Measurements from ENCODE around the gene VWC2L. TPM values are rescaled to one million over a fixed set of nuclear protein-coding genes. Genes with fewer than 3 reads are reported as not detected.

Gene VWC2L
- total RNA-seq, 2 experiments from 2014 or later: not detected

DNA sequence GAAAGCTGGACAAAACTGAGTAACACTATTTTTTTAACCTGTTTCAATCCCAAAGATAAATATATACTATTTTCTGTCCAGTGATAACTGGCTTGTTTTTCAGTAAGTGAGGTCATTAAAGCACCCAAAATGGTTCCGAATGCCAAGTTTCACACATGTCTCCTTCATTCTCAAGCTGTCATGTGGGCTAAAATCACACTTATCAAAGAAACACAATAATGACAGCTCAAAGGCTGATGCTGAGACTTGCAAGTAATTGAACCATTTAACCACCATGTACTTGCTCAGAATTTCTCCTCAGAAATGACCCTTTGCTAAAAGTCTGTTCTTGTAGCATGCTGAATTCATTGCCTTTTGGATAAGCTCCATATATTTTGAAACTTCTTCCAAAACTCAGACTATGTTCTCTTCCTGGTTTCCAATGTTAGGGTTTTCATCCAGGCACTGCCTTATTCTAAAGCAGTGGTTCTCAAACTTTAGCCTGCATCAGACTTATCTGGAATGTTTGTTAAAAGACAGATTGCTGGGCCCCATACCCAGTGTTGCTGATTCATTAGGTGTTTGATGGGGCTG lies 149.8 kb downstream of the VWC2L start:
- Mint-ChIP-seq H3K36me3 (no peaks in the 10 kb centered on the region), H3K4me3 (no peak overlapping the region), H3K27me3 (no peaks in the 10 kb centered on the region), H3K27ac (no peak overlapping the region), H3K9me3 (no peaks in the 10 kb centered on the region), H3K4me1 (no peaks in the 10 kb centered on the region)
- no peak for DNase-seq
- POLR2A ChIA-PET: no interaction called here
- no peak for ATAC-seq (ENCODE audit: low read depth)

DNA sequence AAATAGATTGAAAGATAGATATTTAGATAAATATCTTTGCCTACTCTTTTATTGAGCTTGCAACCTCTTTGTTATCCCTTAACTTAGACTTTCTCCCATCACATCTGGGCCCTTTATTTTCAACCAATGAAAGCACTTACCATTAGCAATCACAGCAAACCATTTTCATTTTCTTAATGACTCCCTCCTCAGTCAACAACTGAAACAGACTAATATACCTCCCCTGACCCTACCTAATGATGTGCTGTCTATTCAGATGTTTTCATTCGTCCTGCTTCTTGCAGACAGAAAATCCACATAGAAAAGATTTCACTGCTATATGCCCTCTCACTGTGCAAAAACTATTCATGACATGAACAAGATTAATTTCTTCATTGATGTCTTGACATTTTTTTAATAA lies 154.4 kb downstream of the VWC2L start:
- H3K27ac Mint-ChIP-seq: no peak overlapping the region
- no peak overlapping the region for H3K4me3 Mint-ChIP-seq
- H3K27me3 Mint-ChIP-seq: peaks cover 5% of the 10 kb centered on the region
- ATAC-seq (ENCODE audit: low read depth) (no peak), DNase-seq (no peak)
- H3K36me3 Mint-ChIP-seq: no peaks in the 10 kb centered on the region
- H3K9me3 Mint-ChIP-seq: no peaks in the 10 kb centered on the region
- POLR2A ChIA-PET: no interaction called here
- no peaks in the 10 kb centered on the region for H3K4me1 Mint-ChIP-seq

DNA sequence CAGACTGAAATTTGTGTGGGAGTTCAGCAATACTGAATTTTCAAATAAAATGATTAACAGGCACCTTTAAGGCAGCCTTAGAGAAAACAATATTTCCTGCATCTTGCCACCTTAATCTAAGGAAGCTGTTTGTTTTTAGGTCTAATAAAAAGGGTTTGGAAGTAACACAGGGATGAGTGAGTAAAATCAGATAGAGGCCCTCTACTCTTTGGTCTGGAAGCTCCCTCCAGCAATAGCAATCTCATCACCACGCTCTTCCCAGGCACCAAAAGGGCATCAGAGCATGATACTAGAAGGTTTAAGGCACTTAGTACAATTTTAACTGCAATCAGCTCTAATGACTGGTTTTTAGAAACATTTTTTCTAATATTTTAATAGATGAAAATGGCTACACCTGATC lies 155.6 kb downstream of the VWC2L start:
- no peaks in the 10 kb centered on the region for H3K4me1 Mint-ChIP-seq
- POLR2A ChIA-PET: no interaction called here
- peaks cover 5% of the 10 kb centered on the region for H3K27me3 Mint-ChIP-seq
- no peak for ATAC-seq (ENCODE audit: low read depth)
- no peak overlapping the region for H3K4me3 Mint-ChIP-seq
- DNase-seq: no peak
- H3K9me3 Mint-ChIP-seq: no peaks in the 10 kb centered on the region
- H3K36me3 Mint-ChIP-seq: no peaks in the 10 kb centered on the region
- H3K27ac Mint-ChIP-seq: no peak overlapping the region

DNA sequence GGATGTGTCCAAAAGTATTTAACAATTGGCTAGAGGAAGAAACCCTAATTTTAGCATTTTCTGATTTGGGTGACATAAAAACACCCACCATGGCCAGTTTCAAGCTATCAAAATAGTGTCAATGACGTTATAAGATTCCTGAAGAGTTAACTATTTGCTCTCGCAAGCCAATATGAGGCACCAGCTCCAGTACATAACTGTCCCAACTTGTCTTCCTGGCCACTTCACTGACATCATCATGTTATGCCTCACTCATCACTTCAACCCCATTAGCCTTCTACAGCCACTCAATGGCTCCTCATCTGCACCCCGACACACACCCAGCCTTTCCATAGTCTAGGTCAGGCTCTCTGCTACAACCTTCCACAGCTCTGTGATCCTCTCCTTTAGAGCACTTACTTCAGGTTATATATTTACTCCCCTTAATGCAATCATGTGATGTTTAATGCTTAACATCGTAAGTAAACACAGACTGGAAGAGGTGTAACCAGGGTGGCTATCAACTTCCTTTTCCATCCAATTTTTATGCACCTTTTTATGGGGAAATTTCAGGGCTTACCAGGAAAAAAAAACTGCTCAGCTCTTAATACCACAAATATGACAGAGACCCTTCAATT lies 158.7 kb downstream of the VWC2L start:
- Mint-ChIP-seq H3K36me3 (no peaks in the 10 kb centered on the region), H3K4me3 (no peak overlapping the region), H3K27me3 (peaks cover 5% of the 10 kb centered on the region), H3K27ac (no peak overlapping the region), H3K4me1 (no peaks in the 10 kb centered on the region), H3K9me3 (no peaks in the 10 kb centered on the region)
- DNase-seq (no peak), ATAC-seq (ENCODE audit: low read depth) (no peak)
- POLR2A ChIA-PET: no interaction called here

DNA sequence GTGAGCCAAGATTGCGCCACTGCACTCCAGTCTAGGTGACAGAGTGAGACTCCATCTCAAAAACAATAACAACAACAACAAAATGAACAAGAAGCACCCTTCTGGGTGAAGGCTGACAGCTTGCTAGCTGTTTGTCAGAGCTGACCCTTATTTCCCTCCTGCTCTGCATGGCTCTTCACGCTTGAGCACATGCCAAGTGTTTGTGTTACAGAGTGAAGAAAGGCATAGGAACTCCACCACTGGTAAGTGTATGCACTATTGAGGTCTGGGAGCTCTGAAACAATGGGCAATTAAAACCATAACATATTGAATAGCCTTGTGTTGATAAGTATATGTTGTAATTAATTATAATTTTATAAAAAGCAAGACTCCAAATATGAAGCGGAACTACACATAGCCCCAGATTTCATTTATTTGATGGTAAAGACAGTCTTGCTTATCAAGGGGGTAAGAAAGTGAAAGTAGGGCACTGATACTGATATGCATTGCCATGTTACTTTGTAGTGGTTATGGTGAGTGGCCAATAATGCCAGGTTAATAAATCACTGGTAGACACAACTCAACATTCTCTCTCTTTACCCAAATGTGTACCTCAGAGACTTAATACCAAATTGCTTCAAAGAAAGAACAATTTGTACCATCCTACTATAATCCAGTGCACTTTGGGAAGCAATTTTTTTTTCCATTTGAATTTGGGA lies 163.4 kb downstream of the VWC2L start:
- no peaks in the 10 kb centered on the region for H3K36me3 Mint-ChIP-seq
- H3K9me3 Mint-ChIP-seq: no peaks in the 10 kb centered on the region
- no peak overlapping the region for H3K27ac Mint-ChIP-seq
- DNase-seq (no peak), ATAC-seq (ENCODE audit: low read depth) (no peak)
- H3K4me3 Mint-ChIP-seq: no peak overlapping the region
- POLR2A ChIA-PET: no interaction called here
- H3K27me3 Mint-ChIP-seq: peaks cover 10% of the 10 kb centered on the region
- H3K4me1 Mint-ChIP-seq: peaks cover 5% of the 10 kb centered on the region

DNA sequence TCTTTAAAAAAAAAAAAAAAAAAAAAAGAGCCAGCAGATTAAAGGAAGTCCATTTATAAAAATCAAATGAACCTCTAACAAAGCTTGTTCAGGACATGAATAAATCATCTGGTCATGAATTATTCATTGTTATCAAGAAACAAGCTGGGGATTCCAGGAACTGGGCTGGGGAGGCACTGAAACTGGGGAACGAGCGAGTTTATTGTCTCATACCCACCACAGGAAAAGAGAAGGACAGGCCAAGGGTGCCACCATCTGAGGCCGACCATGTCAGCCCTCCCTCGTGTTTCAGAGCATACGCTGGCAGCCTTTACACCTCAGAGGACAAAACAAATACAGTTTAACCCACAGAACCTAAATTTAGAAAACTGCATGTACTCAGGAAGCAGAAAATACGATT lies 164.2 kb downstream of the VWC2L start:
- Mint-ChIP-seq H3K27ac (no peak overlapping the region), H3K4me3 (no peak overlapping the region), H3K4me1 (peaks cover 5% of the 10 kb centered on the region), H3K36me3 (no peaks in the 10 kb centered on the region), H3K9me3 (no peaks in the 10 kb centered on the region), H3K27me3 (peaks cover 5% of the 10 kb centered on the region)
- POLR2A ChIA-PET: no interaction called here
- no peak for ATAC-seq (ENCODE audit: low read depth)
- no peak for DNase-seq

DNA sequence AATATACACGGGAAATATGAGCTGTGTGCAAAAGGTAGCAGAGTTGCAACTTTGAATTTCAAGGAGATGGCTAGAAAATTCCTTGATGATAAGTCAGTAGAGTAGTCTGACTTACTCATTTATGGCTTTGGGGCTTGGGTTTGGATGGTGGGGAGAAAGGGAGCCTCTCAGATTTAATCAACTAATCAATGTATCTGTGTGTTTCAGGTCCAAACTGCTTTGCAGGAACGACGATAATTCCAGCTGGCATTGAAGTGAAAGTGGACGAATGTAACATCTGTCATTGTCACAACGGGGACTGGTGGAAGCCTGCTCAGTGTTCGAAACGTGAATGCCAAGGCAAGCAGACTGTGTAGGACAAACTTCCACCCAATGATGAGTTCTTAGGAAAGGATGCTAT lies 164.6 kb downstream of the VWC2L start:
- ATAC-seq (ENCODE audit: low read depth): no peak
- no peak for DNase-seq
- POLR2A ChIA-PET: no interaction called here
- Mint-ChIP-seq H3K4me1 (peaks cover 5% of the 10 kb centered on the region), H3K9me3 (no peaks in the 10 kb centered on the region), H3K27ac (no peak overlapping the region), H3K4me3 (no peak overlapping the region), H3K36me3 (no peaks in the 10 kb centered on the region), H3K27me3 (peaks cover 5% of the 10 kb centered on the region)

DNA sequence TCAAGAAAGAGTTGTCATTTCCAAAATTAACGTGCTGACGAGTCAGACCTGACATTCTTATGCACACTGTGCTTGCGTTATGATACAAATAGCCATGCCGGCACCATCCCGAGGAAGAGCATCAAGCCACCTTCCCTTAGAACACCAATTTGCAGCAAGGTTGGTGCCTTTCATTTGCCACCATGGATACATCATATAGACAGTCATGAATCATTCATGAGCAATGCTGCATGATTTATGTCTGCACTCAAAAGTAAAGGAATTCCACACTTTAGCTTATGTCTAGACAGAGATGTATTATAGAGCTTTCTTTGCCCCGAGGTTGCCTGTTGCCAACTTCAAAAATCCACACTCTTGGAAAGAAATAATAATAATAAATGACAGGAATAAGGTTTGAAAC lies 166.9 kb downstream of the VWC2L start:
- POLR2A ChIA-PET: no interaction called here
- Mint-ChIP-seq H3K4me3 (no peak overlapping the region), H3K27ac (no peak overlapping the region), H3K9me3 (no peaks in the 10 kb centered on the region), H3K36me3 (no peaks in the 10 kb centered on the region), H3K4me1 (peaks cover 5% of the 10 kb centered on the region), H3K27me3 (peaks cover 5% of the 10 kb centered on the region)
- DNase-seq (no peak), ATAC-seq (ENCODE audit: low read depth) (no peak)

DNA sequence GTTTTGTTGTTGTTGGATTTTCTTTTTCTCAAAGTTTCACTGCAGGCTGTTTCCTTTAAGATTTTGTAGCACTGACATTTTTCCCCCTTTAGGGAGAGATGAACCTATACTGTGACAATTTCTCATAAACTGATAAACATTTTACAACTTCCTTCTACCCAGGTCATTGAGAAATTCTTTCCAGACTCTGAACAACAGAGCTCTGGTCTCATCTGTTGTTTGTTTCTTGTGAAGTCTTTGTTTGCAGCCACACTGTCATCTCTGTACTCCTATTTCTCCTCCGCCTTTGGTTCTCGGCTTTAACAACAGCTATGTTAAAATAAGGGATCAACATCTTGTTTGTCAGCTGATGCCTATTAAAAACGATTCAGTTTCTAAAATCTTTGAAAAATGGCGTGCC lies 167.6 kb downstream of the VWC2L start:
- ATAC-seq (ENCODE audit: low read depth) (no peak), DNase-seq (no peak)
- peaks cover 5% of the 10 kb centered on the region for H3K27me3 Mint-ChIP-seq
- POLR2A ChIA-PET: no interaction called here
- no peaks in the 10 kb centered on the region for H3K9me3 Mint-ChIP-seq
- peaks cover 5% of the 10 kb centered on the region for H3K4me1 Mint-ChIP-seq
- H3K36me3 Mint-ChIP-seq: no peaks in the 10 kb centered on the region
- H3K4me3 Mint-ChIP-seq: no peak overlapping the region
- H3K27ac Mint-ChIP-seq: no peak overlapping the region

DNA sequence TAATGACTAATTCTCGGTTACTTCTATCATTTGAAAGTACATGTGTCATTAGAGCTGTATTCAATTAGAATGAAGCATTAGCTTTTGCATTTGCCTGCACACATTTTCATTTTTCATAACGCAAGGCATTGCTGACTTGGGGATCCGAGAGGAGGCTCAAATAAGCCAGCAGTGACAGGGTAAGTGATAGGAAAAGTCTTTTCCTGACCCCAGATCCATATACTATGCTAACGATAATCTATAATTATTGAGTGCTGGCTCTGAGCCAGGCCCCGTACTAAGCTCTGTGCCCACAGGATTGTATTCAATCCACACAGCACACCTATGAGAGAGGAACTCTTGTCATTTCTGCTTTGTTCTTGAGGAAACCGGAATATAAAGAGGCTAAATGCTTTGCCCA lies 168.2 kb downstream of the VWC2L start:
- no peak for ATAC-seq (ENCODE audit: low read depth)
- Mint-ChIP-seq H3K27ac (no peak overlapping the region), H3K4me1 (peaks cover 5% of the 10 kb centered on the region), H3K9me3 (no peaks in the 10 kb centered on the region), H3K27me3 (peaks cover 5% of the 10 kb centered on the region), H3K36me3 (no peaks in the 10 kb centered on the region), H3K4me3 (no peak overlapping the region)
- DNase-seq: no peak
- POLR2A ChIA-PET: no interaction called here

DNA sequence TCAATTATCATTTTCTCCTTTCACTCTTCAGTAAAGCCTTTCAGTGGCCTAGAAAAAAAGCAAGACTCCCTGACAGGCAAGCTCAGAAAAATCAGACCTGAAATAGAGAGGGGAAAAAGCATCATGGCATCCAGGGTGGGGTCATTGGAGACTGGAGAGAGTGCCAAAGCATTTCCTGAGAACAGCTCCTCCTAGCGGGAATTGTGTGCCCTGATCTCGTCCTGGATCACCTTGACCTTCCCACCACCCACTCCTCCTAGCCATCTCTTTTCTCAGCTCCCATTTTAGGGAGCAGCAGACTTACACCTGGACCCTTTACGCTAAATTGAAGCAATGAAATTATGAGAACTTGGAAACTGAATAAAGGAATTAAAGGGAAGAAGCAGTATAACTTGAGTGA lies 176.6 kb downstream of the VWC2L start:
- H3K9me3 Mint-ChIP-seq: no peaks in the 10 kb centered on the region
- POLR2A ChIA-PET: no interaction called here
- no peak overlapping the region for H3K27ac Mint-ChIP-seq
- no peak overlapping the region for H3K4me3 Mint-ChIP-seq
- ATAC-seq (ENCODE audit: low read depth) (no peak), DNase-seq (no peak)
- H3K36me3 Mint-ChIP-seq: no peaks in the 10 kb centered on the region
- no peaks in the 10 kb centered on the region for H3K4me1 Mint-ChIP-seq
- H3K27me3 Mint-ChIP-seq: no peaks in the 10 kb centered on the region

DNA sequence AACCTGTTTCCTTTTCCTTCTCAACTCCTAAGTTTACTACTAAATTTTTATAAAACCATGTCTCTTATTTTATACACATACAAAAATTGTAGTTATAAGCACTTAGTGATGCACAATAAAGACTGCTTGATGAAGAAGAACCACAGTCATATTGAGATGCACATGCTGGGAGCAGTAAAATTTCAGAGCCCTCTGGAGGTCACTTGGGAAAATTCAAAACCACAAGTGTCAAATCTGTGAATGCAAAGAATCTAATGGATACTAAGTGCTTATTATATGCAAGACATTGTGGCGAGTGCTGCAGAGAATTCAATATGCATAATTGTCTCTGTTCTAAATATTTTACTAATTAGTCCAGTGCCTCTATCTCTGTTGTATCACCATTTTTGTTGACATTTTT lies 180.5 kb downstream of the VWC2L start:
- no peaks in the 10 kb centered on the region for H3K36me3 Mint-ChIP-seq
- POLR2A ChIA-PET: no interaction called here
- DNase-seq: no peak
- H3K4me3 Mint-ChIP-seq: no peak overlapping the region
- no peak for ATAC-seq (ENCODE audit: low read depth)
- H3K9me3 Mint-ChIP-seq: no peaks in the 10 kb centered on the region
- H3K4me1 Mint-ChIP-seq: no peaks in the 10 kb centered on the region
- no peak overlapping the region for H3K27ac Mint-ChIP-seq
- no peaks in the 10 kb centered on the region for H3K27me3 Mint-ChIP-seq

DNA sequence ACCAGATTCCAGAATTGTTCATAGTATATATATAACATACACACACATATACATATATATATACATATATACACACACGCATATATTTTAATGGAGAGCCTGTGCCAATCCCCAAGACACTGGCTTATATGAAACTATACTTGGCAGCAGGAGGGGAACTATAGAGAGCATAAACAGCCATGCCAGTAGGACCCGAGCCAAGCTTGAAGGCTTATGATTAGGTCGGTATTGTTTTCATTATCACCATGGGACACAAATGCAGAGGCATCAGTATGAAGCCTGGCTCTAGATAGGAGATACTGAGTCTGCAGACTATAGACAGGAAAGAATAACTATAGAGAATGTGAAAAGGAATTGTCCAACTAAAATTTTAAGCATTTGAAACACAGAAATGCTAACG lies 181.2 kb downstream of the VWC2L start:
- Mint-ChIP-seq H3K36me3 (no peaks in the 10 kb centered on the region), H3K27ac (no peak overlapping the region), H3K4me3 (no peak overlapping the region), H3K4me1 (no peaks in the 10 kb centered on the region), H3K9me3 (no peaks in the 10 kb centered on the region), H3K27me3 (no peaks in the 10 kb centered on the region)
- ATAC-seq (ENCODE audit: low read depth): no peak
- POLR2A ChIA-PET: no interaction called here
- no peak for DNase-seq

DNA sequence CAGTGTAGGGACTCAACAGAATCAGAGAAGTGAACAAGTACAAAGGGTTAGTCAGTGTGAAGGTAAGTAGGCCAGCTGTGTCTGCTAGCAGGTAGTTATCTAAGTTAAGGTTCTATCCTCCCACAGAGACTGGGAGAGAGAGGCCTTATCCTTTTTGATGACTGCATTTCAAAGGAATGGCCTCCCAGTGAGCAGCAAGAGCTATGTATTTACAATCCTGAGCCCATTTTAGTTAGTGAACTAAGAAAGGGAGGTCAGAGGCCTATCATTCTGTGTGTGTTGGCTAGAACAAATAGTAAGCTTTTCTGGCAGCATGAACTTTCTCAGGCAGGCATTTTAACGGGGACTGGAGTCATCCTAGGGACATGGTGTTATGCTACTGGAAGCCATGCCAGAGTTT lies 182.9 kb downstream of the VWC2L start:
- no peaks in the 10 kb centered on the region for H3K9me3 Mint-ChIP-seq
- ATAC-seq (ENCODE audit: low read depth): no peak
- no peaks in the 10 kb centered on the region for H3K27me3 Mint-ChIP-seq
- no peaks in the 10 kb centered on the region for H3K36me3 Mint-ChIP-seq
- no peak for DNase-seq
- no peaks in the 10 kb centered on the region for H3K4me1 Mint-ChIP-seq
- POLR2A ChIA-PET: no interaction called here
- no peak overlapping the region for H3K4me3 Mint-ChIP-seq
- H3K27ac Mint-ChIP-seq: no peak overlapping the region
